Activated CD4-positive, alpha-beta T cell treated with anti-CD3 and anti-CD28 coated beads for 48 hours (primary cell): ENCODE data around the gene HDAC10.

Source experiments
- DNase-seq: peaks from one replicate; pipeline ENCODE4 v3.0.0-alpha.2; 2020

HDAC10 gene

GRCh38 chr22:50250555-50251476 lies at the start of gene HDAC10:
Gene HDAC10 (minus strand): TSS chr22:50251265. CDS start chr22:50251032, 233 bp downstream.
- peak; percentile 91 for DNase-seq

GRCh38 chr22:50300620-50301257 lies 49.7 kb upstream of the HDAC10 start:
- DNase-seq: no peak

DNA sequence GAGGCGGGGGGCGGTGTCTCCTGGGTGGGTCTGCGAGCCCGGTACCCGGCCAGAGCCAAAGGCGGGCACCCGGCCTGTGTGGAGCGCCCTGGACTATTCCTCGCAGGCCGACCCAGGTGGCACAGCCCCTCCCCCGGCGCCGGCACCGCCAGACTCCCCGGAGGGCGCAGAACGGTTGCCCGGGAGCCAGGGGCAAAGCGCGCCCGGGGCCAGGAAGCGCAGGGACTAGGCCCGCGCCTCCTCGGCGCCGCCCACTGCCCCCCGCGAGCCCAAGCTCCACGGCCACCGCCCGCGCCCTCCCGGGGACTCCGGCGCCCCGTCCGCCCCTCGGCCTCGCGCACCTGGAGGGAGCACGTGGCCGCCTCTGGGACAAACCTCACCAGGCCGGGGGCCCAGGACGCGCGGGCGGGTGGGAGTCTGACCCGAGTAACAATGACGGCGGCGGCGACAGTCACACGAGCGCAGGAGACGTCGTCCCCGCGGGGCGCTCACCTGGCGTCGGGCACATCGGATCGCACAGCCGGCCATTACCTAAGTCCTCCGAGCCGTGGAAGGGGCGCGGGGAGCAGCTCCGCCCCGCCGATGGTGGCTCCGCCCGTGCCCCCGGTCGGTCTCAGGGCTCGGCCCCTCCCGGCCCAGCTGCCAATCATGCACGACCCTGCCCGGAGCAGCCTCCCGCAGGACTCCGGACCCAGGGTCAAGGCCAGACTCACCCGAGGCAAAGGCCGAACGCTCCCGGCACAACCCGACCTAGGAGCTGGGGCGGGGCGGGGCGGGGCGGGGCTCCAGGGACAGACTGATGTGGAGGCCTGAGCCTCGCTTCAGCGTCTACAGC lies 48.9 kb upstream of the HDAC10 start:
- DNase-seq: no peak

DNA sequence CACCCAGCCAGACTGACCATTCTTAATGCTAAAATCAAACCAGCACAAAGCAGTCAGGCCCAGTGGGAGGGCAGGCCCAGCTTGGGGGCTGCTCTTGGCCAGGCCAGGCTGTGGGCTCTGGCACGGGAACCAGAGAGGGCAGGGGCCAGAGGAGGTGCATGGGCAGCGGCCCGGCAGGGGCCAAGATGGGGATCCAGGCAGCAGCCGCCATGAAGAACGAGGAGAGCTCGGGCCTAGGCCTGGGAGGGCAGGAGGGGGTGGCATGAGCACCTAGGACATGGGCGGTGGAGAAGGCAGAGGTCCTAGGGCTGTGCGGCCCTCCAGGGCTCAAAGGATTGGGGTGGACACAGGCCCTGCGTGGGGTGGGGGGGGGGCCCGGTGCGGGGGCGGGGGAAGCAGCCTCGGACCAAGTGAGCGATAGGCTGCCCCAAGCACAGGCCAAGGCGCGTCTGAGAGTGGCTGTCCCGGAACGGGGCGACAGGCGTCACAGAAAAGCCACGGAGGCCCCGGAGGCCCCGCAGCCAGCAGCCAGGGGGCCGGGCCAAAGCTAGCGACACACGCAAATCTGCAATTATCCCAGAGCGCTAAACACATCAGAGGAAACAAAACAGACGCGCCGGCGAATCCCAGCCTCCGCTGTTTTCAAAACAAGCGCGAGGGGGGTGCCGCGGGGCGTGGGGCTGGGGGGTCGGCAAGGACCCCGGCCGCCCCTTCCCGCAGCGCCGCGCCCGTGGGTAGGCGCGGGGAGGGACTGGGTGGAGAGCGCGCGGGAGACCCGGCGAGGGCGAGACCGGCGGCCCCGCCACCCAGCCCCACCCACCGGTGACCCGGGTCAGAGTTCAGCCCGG lies 48.1 kb upstream of the HDAC10 start:
- DNase-seq: no peak

- DNase-seq: no peak
Measured at GRCh38 chr22:50298266-50298637, 47.2 kb upstream of the HDAC10 start.

- DNase-seq: no peak
Measured at GRCh38 chr22:50297510-50298265, 46.6 kb upstream of the HDAC10 start.

DNA sequence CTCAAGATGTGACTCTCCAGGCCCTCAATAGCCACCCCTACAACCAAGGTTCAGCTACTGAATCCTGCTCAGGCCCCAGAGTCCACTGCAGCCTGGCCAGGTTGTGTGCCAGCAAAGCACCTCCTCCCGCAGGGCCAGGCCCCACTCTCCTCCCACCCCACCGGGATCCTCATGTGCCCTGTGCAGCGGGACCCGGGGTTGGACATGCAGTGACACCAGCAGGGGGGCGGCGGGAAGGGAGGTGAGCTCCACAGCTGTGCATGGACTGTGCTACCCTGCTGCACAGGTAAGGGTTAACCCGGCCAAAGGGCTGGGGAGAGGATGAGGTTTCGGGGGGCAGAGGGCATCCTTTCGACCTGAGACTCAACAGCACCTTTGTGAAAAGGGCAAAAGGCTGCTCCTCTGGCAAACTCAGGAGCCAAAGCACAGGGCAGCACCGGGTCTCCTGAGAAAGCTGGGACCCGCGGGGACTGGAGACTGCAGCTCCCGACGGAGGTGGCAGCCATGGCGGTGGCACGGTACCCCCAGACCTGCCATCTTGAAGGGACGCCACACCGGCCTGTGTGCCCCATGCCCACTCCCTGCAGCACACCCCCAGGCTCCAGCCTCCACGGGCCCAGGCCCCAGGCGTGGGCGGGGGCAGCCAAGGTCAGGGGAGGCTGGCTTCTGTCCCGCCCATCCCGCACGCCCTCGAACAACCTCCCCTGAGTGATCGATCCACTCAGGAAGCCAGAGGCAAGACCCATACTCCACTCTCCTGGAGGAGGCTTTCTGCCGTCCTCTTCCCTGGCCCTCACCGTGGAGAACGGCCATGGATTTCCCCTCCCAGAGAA lies 45.8 kb upstream of the HDAC10 start:
- DNase-seq: no peak

DNA sequence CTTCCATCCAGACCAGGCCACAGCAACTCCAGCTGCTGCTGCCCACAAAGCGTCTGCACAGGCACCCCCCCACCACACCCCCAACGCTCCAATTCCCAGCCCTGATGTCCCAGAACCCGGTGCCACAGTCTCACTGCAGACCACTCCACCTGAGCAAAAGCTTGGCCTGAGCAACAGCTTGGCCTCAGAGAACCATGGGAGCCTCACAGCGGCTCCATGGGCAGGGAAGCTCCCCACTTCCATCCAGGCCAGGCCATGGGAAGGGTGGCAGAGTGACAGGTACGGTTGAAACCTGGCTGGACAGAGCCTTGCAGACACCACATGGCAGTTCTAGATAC lies 43.2 kb upstream of the HDAC10 start:
- DNase-seq: no peak

DNA sequence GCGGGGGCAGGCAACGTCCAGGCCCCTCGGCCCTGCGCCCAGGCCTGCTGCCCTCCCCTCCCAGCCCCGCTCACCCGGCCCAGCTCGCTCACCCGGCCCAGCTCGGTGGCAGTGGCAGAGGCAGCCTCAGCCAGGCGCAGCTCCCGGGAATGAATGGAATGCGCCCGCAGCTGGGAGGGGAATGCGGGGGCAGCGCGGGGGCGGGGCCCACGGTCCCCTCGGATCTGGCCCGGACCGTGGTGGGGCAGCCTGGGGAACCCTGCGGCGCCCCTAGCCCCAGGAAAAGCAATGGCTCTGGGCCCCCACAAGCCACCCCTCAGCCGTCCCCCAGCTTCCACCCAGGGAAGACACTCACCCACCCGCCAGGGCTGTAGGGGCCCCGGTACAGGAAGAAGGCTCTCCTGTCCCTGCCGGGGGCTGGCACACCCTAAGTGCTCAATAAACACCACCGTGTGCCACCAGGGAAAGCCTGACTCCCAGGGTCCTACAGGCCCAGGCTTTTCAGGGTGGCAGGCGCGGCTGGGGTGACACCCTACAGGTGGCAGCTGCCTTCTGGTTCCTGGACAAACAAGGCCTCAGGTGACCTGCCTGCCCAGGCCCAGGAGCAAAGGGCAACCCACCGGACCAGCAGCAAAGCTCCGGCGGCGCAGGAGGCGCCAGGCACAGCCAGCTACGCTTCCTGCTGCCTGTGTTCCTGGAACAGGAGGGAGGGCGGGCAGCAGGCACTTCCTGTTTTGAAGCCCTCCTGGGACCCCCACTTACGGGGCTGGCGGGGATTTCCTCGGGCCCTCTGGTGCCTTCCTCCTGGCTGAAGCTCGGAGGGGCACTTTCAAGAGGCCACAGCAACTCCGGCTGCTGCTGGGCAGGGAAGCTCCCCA lies 42.6 kb upstream of the HDAC10 start:
- DNase-seq: no peak

- no peak for DNase-seq
Measured at GRCh38 chr22:50292643-50293440, 41.8 kb upstream of the HDAC10 start.

- DNase-seq: no peak
Measured at GRCh38 chr22:50289942-50290630, 39.0 kb upstream of the HDAC10 start.

DNA sequence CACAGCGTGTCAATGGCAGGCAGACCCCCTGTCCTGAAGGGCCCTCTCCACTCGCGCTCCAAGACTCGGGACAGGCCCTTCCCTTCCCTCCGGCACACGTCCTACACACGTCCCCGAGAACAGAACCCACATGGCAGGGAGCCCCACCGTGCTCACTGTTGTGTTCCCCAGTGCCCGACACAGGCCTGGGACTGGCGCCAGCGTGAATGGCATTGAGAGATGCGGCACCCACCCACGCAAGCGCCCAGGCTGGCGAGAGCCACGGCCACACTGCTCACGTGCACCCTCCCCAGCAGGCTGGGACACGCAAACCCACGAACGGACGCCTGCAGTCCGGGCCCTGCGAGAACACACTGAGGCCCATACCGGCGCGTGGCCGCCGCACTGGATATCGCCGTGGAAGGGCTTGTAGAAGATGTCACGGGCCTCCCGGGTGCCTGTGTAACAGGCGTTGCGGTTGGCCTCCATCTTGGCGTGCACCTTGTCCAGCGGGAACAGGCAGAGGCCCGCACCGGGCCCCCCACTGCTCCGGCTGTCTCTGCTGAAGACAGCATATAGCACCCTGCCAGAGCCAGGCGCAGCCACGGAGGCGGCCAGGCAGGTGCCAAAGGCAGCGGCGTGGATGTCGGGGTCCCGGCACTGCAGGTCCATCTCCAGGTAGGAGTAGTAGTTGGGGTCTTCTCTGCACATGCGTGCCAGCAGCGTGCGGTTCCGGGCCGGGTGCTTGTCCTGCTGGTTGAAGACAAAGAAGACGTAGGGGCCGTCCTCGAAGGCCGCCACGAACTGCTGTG lies 38.3 kb upstream of the HDAC10 start:
- DNase-seq: no peak

GRCh38 chr22:50287731-50288130 lies 36.7 kb upstream of the HDAC10 start:
- DNase-seq: no peak

DNA sequence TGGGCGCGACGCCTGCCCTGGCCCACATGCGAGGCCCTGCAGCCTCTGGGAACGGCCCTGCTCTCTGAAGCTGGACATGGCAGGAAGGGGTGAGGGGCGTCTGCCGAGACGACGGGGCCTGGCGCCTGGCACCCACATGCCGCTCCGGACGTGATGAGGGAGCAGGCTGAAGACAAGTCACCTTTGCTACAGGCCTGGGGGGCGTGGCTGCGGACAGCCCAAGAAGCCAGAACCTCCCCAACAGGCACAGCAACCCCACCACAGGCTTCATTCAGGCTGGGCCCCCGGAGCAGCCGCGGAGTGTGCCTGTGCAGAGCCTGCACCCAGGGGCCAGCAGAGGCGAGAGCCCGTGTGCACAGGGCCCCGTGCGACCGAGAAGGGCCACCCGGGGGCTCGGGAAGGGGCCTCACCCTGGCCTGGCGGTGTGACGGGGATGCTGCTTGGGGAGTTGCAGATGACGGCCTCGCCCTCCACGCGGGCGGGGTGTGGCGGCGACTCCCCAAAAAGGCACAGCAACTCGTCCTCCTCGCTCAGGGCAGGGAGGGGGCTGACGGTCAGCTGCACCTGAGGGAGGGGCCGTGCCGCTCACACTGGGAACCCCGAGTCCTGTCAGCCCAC lies 35.7 kb upstream of the HDAC10 start:
- DNase-seq: no peak

DNA sequence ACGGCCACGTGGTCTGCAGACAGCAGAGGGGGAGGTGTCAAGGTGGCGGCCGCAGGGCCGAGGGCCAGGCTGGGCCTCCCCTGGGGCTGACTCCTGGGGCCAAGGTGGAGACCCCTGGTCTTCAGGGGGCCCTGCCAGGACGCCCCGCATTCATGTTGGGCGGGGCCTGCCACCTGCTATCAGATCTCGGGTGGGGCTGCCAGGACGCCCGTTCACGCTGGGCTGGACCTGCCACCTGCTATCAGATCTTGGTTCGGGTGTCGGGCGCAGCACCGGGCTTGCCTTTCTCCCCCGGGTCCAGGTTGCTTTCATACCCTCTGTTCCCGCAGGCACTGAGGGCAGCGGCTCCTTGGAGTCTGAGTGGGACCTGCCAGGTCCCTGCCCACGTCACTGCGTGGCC lies 35.2 kb upstream of the HDAC10 start:
- DNase-seq: no peak

DNA sequence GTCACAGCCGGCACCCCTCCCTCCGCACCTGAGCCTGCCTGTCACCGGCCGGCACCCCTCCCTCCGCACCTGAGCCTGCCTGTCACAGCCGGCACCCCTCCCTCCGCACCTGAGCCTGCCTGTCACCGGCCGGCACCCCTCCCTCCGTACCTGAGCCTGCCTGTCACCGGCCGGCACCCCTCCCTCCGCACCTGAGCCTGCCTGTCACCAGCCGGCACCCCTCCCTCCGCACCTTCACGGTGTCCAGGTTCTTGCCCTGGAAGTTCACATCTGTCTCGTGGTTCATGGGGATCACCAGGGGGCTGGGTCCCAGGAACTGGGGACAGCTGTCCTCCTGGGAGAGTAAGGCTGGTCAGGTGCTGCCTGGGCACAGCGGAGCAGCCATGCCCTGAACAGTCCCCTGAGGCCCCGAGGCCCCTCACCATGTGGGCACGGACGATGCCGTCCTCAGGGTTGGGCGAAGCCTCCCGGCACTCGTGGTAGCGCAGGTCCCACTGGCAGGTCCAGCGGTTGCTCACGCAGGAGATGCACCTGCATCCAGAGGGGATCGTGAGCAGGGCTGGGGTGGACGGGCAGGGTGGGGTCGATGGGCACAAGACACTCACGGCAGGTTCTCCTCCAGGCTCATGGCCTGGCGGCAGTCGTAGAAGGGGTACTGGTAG lies 34.6 kb upstream of the HDAC10 start:
- DNase-seq: no peak
